ENCODE data around the gene GCNT2.

DNA sequence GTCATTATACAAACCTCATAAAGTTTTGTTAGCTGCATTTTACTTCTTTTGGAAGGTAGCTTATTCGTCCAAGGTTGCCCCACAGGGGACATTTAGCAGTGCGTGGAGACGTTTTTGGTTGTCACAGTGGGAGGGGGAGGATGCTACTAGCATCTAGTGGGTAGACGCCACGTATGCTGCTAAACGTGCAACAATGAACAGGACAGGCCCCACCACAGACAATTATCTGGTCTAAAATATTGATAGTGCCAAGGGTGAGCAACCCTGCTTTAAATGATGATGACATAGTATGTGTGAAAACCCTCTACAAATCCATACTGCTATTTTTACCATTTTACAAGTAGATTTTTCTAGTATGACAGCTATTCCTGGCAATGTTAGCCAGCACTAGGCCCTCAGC is 13.9 kb upstream of the GCNT2 start:
- TF ChIP-seq, protein P1, sequence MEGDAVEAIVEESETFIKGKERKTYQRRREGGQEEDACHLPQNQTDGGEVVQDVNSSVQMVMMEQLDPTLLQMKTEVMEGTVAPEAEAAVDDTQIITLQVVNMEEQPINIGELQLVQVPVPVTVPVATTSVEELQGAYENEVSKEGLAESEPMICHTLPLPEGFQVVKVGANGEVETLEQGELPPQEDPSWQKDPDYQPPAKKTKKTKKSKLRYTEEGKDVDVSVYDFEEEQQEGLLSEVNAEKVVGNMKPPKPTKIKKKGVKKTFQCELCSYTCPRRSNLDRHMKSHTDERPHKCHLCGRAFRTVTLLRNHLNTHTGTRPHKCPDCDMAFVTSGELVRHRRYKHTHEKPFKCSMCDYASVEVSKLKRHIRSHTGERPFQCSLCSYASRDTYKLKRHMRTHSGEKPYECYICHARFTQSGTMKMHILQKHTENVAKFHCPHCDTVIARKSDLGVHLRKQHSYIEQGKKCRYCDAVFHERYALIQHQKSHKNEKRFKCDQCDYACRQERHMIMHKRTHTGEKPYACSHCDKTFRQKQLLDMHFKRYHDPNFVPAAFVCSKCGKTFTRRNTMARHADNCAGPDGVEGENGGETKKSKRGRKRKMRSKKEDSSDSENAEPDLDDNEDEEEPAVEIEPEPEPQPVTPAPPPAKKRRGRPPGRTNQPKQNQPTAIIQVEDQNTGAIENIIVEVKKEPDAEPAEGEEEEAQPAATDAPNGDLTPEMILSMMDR (IDR thresholded peaks at IDR 0.05), result no peak
- TF ChIP-seq POLR2A (IDR thresholded peaks at IDR 0.05), result no peak
